Measurements from ENCODE around the gene PLD3.
A peak's percentile ranks its signal among the peaks of the same experiment; 100 is the strongest.
"Not testable (repeated sequence)": the region's sequence is repeated elsewhere in the genome, so short reads cannot be mapped to it uniquely, and the experiment has no call there.

The PLD3 gene

DNA sequence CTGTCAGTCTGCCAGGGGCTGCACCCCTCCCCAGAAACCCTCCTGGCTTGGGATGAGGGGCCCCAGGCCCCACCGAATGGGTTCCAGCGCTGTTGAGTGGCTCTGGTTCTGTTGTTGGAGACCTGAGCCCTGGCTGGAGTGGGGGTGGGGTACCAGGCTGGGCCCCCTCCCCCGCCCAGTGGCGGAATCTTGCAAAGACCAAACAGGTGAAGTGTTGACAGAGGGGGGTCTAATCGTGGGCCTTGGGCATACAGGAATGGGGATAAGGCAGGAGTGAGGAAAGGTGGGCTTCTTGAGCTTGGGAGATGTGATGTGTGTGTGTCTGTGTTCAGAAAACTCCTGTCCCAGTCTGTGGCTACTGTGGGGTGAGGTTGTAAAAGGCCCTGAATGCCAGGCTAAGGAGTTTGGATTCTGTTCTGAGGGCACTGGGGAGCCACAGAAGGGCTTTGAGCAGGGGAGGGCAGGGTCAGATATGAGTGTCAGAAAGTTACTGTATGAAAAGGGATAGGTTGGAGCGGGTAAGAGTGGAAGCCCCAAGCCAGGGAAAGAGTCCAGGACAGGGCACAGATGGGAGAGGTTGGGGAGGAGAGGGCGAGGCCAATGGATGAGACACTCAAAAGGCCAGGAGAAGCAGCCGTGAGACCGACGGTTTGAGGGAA lies 41.7 kb downstream of the PLD3 start, which contains the start of gene HIPK4:
Gene HIPK4 (minus strand): TSS at position 98 of the 659 bp plus-strand sequence. CDS start 279 bp downstream, outside the sequence.
- DNase-seq (ENCODE audit: low spot score): no peak

DNA sequence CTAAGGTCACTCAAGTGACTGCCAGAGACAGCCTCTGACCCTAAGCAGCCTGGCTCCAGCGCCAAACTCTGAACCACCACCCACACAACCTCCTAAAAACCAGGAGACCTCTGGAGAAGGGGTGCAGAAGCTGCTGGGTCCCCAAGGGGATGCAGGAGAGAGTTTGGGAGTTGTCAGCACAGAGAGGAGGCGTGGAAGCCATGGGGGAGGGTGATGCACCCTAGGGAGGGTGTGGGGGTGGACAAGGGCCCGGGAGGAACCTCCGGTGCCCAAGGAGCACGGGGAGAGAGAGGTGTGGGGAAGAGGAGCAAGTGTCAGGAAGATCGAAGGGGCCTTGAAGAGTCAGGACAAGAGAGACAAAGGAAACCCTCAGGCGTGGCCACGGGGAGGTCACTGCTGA lies 43.6 kb downstream of the PLD3 start:
- DNase-seq (ENCODE audit: low spot score): no peak

DNA sequence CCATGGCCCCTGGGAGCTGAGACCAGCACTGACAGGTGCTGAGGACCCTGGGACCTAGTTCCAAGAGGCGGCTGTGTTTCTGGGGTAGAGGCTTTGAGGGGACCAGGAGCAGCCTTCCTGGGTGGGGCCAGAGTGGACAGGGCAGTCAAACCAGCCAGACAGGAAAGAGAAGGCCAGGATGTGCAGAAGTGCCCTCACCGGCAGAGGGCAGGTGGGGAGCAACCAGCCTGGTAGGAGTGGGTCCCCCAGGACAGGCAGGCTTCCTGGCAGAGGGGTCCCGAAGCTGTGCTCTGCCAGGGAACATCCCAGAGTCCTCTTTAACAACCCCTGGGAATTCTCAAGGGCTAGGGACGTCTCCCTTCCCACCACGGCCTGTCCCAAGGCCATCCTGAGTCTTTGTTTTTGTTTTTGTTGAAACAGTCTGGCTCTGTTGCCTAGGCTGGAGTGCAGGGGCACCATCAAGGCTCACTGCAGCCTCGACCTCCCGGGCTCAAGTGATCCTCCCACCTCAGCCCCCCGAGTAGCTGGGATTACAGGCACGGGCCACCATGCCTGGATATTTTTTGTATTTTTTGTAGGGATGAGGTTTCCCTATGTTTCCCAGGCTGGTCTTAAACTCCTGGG lies 44.5 kb downstream of the PLD3 start:
- no peak for DNase-seq (ENCODE audit: low spot score)

DNA sequence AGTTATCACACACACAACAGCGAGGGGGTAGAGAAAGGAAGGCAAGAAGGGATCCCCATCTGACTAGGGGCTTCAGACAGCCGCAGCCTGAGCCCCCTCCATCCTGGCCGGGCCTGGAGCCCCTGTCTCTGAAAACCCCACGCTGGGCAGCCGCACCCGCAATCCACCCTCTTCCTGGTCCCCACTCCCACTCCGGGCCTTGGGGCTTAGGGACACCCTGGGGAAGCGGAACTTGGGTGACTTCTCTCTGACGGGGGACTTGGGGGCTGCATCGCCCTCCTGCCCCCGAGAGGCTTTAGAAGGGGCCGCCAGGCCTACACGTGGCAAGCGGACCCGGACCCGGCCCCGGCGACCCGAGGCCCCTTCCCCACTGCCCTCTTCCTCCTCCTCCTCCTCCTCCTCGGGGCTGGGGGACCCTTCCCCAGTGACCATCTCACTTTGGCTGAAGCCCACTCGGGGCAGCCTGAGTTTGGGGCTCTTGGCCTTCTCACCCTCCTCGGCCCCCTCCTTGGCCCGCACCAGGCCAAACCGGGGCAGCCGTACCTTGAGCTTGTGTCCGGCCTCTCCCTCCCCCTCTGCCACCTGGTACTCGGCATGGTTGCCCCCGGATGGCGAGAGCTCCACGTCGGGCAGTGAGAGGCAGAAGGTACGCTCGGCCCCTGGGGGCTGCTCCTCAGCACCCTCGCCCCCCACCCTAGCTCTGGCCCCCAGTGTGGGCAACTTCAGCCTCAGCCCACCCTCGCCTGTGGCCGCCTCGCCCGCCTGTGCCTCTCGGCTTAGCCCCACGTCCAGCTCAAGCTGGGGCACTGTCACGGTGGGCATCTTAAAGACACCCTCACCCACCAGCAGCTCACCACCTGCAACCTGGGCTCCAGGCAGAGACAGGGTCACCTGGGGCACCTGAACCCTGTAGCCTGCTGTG lies 45.7 kb downstream of the PLD3 start:
- DNase-seq (ENCODE audit: low spot score): no peak

DNA sequence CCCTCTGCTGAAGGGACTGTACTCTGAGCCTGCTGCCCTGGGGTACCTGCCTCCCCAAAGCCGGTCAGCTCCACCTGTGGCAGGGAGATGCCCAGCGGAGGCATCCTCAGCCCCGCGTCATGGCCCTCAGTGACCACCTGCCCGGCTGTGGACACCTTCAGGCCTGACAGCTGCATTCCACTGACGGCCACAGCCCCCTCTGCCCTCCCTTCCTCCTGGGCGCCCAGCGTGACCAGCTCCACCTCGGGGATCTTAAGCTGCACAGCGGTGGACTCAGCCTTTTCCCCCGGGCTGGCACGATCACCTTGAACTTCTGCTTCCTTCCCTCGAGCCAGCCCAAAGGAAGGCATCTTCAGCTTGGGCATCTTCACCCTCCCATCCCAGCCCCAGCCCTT lies 46.3 kb downstream of the PLD3 start:
- DNase-seq (ENCODE audit: low spot score): no peak

DNA sequence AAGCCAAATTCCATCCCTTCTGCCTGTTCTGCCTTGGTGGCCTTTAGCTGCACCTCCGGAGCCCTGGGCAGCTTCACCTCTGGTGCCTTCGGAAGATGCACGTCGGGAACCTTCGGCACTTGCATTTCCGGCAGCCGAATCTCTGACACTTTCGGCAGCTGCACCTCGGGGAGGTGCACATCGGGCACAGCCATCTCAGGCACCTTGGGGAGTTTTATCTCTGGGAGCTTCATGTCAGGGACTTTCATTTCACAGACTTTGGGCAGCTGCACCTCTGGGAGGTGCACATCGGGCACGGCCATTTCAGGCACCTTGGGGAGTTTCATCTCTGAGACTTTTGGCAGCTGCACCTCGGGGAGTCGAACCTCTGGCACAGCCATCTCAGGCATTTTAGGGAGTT lies 47.5 kb downstream of the PLD3 start:
- no peak for DNase-seq (ENCODE audit: low spot score)

DNA sequence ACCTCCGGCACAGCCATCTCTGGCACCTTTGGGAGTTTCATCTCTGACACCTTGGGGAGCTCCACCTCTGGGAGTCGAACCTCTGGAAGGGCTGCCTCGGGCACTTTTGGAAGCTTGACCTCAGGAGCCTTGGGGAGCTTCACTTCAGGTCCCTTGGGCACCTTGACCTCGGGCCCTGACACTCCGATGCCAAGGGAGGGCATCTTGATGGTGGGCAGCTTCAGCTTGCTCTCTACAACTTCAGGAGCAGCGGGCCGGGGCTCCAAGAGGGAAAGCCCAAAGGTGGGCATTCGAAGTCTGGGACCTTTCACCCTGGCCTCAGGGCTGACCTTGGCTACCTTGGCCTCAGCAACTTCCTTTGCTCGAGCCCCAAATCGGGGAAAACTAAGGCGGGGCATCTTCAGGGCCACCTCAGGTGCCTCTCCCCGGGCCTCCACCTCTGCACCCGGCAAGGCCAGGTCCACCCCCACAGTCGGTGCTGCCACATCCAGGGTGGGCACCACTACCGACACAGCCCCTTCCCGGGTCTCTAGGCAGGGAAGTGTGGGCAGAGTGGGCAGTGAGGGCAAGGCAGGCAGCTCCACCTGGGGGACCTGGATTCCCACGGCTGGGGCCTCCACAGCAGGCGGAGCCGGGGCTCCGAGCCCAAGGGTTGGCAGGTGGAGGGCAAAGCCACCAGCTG lies 48.5 kb downstream of the PLD3 start:
- no peak for DNase-seq (ENCODE audit: low spot score)

DNA sequence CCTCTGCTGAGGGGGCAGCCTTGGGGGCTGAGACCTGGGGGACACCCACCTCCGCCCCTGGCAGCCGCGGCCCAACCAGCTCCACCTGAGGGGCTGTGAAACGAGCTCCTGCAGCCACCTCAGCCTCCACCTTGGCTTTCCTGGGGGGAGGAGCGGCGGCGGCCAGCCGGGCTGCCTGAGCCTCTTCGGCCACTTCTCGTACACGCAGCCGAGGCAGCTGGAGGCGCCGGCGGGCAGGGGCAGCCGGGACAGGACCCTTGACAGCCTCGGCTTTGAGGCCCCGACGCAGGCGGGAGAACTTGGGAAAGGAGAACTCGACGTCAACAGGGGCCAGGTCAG lies 49.0 kb downstream of the PLD3 start:
- DNase-seq (ENCODE audit: low spot score): no peak

DNA sequence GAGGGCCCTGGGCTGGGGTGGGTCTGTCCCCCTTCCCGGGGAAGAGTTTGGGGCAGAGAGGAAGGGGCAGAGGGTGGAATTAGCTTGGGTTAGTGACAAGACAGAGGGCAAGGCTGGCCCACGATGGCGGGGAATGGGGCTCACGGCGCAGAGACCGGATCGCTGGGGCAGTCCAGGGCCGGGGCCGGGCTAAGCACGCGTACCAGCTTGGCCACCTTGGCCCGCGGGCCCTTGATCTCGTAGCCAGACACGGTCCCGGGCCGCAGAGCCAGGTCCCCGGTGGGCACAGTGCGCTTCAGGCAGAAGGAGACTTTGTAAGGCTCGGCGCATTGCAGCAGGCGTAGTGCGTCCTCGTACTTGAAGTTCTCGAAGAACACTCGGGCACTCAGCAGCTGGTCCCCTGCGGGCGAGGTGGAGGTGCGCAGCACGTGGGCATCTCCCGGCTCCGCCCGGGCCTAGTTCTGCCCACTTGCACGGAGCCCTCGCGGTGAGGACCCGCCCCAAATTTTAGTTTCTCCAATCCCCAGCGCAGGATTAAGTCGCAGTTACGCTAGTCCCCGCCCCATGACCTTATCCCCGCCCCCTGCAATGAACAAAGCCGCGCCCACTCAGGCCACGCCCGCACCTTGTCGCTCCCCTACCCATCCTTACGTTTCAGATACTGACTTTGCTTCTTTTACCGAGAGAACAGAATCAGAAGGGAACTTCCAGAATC lies 50.1 kb downstream of the PLD3 start:
- DNase-seq (ENCODE audit: low spot score): peak; percentile 66

DNA sequence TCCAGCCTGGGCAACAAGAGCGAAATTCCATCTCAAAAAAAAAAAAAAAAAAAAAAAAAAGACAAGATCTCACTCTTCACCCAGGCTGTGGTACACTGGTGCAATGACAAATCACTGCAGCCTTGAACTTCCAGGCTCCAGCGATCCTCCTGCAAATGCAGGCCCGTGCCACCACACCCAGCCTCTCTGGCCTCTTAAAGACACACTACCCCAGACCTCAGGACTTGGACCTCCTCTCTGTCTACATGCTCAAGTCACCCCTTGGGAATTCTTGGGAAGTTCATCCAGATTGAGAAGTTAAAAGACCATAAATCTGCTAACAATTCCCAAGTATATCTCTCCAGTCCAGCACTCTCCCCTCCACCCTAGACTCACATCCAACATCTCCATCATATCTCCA lies 52.1 kb downstream of the PLD3 start:
- no peak for DNase-seq (ENCODE audit: low spot score)

DNA sequence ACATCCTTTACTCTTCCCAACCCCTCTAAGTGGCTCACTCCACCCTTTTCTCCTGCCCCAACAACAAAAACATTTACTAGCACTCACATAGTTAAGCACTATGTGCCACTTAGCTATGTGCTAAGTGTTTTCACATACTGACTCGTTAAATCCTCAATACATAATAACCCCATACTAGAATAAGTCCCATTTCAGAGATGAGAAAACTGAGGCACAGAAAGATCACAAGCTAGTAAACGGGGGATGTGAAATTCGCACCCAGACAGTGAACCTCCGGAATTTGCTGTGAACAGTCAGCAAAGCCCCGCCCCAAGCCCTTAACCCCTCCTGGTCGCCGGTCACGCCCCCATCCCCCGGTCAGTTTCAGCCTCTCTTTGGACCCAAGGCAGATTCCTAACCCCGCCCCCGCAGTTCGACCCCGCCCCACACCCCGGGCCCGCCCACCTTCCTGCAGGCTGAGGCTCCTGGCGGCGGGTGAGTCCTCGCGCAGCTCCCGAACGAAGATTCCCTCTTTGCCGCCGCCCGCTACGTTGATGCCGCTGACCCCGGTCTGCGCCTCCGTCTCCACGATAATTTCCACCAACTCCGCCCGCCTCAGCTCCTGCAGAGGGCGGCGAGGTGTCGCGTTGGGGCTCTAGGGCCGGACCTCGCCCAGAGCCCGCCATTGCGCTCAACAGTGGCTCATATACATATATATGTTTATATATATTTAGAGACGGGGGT lies 54.9 kb downstream of the PLD3 start:
- peak; percentile 79 for DNase-seq (ENCODE audit: low spot score)

DNA sequence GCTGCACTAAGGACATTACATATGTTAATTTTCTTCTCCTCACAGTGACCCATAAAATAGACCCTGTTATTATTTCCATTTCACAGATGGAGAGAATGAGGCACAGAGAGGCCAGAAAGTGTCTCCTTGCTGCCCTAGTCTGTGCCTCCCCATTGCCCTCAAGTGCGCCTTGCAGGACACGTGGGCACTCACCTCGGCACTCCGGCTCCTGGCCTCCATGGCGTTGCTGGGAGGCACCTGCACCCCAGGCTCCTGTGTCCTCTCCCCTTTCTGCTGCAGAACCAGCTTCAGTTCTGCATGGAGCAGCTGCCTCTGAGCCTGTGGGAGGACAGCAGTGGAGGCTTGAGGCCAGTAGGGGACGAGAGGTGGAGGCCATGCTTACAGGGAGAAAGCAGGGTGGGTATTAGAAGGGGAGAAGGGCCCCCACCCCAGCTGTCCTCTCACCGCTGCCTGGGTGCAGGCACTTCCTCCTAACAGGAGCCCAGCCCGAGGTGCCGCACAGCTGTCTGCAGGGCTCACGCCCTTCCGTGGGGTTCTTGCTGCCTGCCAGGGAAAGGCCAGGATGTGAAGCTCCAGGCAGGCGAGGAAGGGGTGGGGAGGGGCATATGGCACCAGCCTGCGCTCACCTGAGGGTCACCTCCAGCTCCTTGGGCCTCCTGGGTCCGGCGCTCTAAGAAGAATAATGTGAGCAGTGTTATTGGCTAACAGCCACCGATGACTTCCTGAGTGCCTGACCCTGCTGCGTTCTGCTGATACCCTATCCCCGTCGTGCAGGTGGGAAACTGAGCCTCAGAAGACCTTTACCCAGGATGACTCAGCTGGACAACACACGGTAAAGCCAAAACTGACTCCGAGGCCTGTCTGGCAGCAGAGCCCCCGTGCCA lies 59.5 kb downstream of the PLD3 start:
- DNase-seq (ENCODE audit: low spot score): no peak

DNA sequence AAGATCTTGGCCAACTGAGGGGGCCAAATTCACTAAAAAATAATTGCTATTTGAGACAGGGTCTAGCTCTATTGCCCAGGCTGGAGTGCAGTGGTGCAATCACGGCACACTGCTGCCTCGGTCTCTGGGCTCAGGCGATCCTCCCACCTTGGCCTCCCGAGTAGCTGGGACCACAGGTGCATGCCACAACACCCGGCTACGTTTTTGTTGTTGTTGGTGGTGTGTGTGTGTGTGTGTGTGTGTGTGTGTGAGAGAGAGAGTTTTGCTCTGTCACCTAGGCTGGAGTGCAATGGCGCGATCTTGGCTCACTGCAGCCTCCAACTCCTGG lies 60.1 kb downstream of the PLD3 start:
- DNase-seq (ENCODE audit: low spot score): not testable (repeated sequence)

DNA sequence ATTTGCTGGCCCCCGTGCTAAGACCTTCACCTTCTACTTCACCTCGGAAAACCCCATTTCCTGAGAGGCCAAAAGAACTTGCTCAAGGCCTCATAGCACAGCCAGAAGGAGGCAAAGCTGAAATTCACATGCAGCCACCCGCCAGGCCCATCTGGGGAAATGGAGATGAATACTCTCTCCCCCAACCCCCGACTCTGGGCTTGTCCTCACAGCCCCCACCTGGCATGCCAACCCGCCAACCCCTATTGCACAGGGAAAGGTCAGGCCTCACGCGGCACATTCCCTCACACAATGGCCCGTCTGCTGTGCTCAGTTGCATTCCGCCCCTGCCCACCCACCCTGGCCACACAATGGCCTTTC lies 61.5 kb downstream of the PLD3 start:
- DNase-seq (ENCODE audit: low spot score): no peak

DNA sequence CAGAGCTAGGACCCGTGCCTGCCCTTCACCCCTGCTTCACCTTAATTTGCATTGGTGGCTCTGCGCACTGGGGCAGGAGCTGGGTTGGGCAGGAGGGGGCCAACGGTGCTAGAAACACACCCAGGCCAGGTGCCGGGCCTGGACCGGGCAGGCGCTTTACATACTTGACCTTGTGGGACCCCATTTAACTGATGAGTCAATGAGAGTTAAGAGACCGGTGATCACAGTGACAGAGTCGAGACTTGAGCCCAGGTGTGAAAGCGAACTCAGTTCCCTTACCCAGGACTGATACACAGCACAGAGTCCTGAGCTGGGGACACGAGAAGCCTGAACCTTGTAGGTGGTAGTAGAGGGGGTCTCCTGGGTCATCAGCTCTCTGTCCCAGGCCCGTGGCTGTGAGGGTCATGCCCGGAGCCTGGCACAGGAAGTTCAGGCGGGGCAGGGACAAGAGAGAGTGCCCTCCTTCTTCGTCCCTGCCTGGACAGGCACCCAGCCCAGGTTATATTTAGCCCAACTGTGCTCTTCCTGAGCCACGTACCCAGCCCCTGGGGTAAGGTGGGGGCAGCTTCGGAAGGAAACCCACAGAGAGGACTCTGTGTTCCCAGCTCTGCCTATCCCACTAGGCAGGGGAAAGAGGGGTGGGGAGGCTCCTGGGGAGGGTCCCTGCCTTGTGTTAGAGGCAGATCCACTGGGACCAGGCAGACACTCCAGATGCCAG lies 62.8 kb downstream of the PLD3 start:
- no peak for DNase-seq (ENCODE audit: low spot score)

DNA sequence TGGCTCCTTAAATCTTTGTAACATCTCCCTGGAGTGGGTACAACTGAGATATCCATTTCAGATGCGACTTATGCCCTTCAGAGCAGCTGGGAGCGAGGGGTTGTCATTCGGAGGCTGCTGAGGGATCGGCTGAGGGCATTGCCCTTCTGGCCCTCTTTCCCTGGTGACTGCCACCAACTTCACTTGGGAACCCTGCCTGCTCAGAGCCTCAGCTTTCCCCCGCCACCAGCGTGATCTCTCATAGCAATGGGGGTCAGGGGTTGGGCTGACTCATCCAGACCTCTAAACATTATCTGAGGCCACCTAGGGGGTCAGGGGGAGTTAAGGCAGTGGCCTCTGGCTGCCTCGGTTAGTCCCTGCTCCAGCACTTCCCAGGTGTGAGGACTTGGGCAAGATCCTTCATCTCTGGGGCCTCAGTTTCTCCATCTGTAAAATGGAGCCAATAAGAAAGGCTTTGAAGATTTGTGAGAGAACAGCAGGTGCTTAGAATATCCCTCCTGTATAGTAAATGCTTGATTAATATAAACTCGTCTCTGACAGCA lies 63.5 kb downstream of the PLD3 start:
- DNase-seq (ENCODE audit: low spot score): no peak

DNA sequence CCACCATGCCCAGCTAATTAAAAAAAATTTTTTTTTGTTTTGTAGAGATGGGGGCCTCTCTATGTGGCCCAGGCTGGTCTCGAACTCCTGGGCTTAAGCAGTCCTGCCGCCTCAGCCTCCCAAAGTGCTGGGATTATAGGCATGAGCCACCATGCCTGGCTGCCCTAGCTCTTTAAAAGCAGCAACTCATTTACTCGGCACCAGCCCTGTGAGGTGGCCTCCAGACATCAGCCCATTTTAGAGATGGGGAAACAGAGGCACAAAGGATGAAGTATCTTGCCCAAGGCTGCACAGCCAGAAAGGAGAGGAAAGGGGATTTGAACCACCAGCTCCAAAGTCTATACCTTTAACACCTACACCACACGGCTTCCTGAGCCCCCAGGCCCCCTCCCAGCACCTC lies 64.4 kb downstream of the PLD3 start:
- no peak for DNase-seq (ENCODE audit: low spot score)

DNA sequence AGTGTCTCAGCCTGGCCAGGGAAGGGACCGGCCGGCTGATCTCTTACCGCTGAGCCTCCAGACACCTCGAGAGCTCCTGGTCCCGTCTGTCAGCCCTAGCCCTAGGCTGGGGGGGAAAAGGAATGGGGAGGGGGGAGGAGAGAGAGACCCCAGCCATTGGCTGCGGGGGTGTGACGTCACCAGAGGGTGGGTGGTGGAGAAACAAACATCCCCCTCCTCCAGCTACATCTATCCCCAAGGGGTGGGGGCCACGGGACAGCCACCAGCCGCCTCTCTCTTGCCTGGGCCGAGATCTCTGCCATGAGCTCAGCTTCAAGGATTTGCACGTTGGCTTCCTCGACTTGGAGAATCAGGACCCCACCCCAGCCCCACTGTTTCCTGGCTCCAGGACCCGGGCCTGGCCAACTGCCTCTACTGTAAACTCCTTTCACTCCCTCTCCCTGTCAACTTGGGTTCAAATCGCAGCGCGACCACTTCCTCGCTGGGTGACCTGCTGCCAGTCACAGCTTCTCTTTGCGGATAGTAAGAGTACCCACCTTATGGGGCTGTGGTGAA lies 64.9 kb downstream of the PLD3 start, which contains the start of gene PRX:
Gene PRX (minus strand): TSS at position 88 of the 555 bp plus-strand sequence. CDS start 5,446 bp downstream, outside the sequence.
- no peak for DNase-seq (ENCODE audit: low spot score)
